Measurements from ENCODE around the gene FRMD5. TPM values are rescaled to one million over a fixed set of nuclear protein-coding genes. Genes with fewer than 3 reads are reported as not detected.
"Not testable (repeated sequence)": the region's sequence is repeated elsewhere in the genome, so short reads cannot be mapped to it uniquely, and the experiment has no call there.

Gene FRMD5
- total and polyA plus RNA-seq, 7 donors: 0.41 to 1.8 (median 0.92) TPM

DNA sequence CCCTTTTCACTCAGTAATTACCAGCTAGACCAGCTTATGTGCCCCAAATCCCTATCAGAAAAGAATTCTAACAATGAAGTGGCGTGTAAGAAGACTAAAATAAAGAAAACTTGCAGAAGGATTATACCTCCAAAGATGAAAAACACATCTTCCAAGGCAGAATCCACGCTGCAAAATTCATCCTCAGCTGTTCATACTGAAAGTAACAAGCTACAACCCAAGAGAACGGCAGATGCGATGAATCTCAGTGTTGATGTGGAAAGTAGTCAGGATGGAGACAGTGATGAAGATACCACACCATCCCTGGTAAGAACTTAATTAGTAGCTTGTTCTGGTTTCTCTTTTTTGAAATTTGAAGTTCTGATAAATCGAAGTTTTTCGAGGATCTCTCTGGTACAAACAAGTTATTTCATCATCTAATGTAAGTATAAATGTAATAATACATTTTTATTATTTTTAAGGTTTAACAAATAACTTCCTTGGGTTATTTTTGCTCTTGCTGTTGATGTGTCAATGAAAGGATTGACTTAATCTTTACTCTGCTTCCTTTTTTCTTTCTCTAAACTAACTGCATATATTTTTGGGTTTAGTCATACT is 366.9 kb downstream of the FRMD5 start:
- no peak overlapping the region for H3K4me3 ChIP-seq
- WGBS, 2 donors: 57 to 71% methylated on average over 6 of the region's 6 CpGs
- peak overlapping the region; percentile 76 to 81 (median 77) for H3K27ac ChIP-seq

GRCh38 chr15:43826508-43827341 is 368.3 kb downstream of the FRMD5 start, which contains the start of gene WDR76:
TSS of gene WDR76 (plus strand) at chr15:43827002. CDS start at chr15:43827033, 31 bp downstream.
- Histone ChIP-seq H3K4me1 (peaks cover 0 to 44% (median 41%) of the 10 kb centered on the region in 4 donors), H3K4me3 (peak within 1 kb of the TSS; percentile 33 to 59 (median 50)), H3K36me3 (no peaks in the 10 kb centered on the region), H3K27me3 (no peaks in the 10 kb centered on the region), H3K9me3 (no peaks in the 10 kb centered on the region), H3K27ac (peak within 1 kb of the TSS; percentile 76 to 81 (median 77))
- DNase-seq: peak; percentile 92
- peak; percentile 5 to 67 (median 44) for TF ChIP-seq POLR2AphosphoS5 (IDR thresholded peaks at IDR 0.05)
- no peak for TF ChIP-seq POLR2A (IDR thresholded peaks at IDR 0.05)
- 3 to 5% methylated on average over 48 of the region's 48 CpGs for WGBS, 2 donors
- intact Hi-C loops (cut with DNase I): no loop called here

More for the DNA sequence above, 366.9 kb downstream of the FRMD5 start:
- H3K27me3 ChIP-seq: no peaks in the 10 kb centered on the region
- DNase-seq: no peak
- TF ChIP-seq EP300 (IDR thresholded peaks at IDR 0.05) (no peak), CTCF (IDR thresholded peaks at IDR 0.05) (no peak), POLR2A (IDR thresholded peaks at IDR 0.05) (no peak), POLR2AphosphoS5 (IDR thresholded peaks at IDR 0.05) (no peak)
- H3K9me3 ChIP-seq: no peaks in the 10 kb centered on the region
- no peaks in the 10 kb centered on the region for H3K36me3 ChIP-seq
- intact Hi-C loops (cut with DNase I): no loop called here
- H3K4me1 ChIP-seq: peaks cover 0 to 31% (median 30%) of the 10 kb centered on the region in 4 donors

DNA sequence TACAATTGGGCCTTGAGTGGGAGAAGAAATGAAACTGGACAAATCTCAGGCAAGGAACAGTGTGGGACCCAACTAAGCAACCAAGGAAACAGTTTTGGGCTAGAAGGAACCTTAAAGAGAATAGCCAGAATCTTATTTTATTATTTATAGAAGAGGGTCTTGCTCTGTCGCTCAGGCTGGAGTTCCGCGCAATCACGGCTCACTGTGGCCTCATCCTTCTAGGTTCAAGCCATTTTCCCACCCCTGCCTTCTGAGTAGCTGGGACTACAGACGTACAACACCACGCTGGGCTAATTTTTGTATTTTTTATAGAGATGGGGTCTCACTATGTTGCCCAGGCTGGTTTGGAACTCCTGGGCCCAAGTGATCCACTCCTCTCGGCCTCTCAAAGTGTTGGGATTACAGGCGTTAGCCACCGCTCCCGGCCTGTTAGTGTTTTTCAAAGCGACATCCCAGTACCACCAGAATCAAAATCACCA is 369.0 kb downstream of the FRMD5 start:
- Histone ChIP-seq H3K9me3 (no peaks in the 10 kb centered on the region), H3K27ac (peak overlapping the region; percentile 76 to 81 (median 77)), H3K27me3 (no peaks in the 10 kb centered on the region), H3K4me1 (peaks cover 0 to 51% (median 41%) of the 10 kb centered on the region in 4 donors), H3K4me3 (peak overlapping the region in 3 of 4 donors; percentile 43 to 59 (median 58)), H3K36me3 (no peaks in the 10 kb centered on the region)
- intact Hi-C loops (cut with DNase I): no loop called here
- 96 to 97% methylated on average over 11 of the region's 11 CpGs for WGBS, 2 donors
- TF ChIP-seq EP300 (IDR thresholded peaks at IDR 0.05) (no peak), POLR2A (IDR thresholded peaks at IDR 0.05) (no peak), CTCF (IDR thresholded peaks at IDR 0.05) (no peak), POLR2AphosphoS5 (IDR thresholded peaks at IDR 0.05) (no peak)
- no peak for DNase-seq

- intact Hi-C loops (cut with DNase I): loop anchor here (2.0 kb wide), 1 partner anchor 33 kb away; the partner anchor contains the start of gene SERF2
- 96% methylated on average over 11 of the region's 11 CpGs for WGBS, 2 donors
- DNase-seq, H3K9me3 ChIP-seq, H3K27ac ChIP-seq, H3K27me3 ChIP-seq, H3K36me3 ChIP-seq, H3K4me3 ChIP-seq: not testable (repeated sequence)
- peaks cover 0 to 52% (median 41%) of the 10 kb centered on the region in 4 donors for H3K4me1 ChIP-seq
Observed at GRCh38 chr15:43825305-43825704, 369.8 kb downstream of the FRMD5 start.

- intact Hi-C loops (cut with DNase I): loop anchor here (2.0 kb wide), 1 partner anchor 32 kb away; the partner anchor contains the start of gene SERF2
- TF ChIP-seq POLR2AphosphoS5 (IDR thresholded peaks at IDR 0.05) (peak; percentile 92 to 96 (median 95)), EP300 (IDR thresholded peaks at IDR 0.05) (peak in 1 of 4 donors; percentile 55), POLR2A (IDR thresholded peaks at IDR 0.05) (peak; percentile 85 to 87), CTCF (IDR thresholded peaks at IDR 0.05) (no peak)
- 9% methylated on average over 46 of the region's 46 CpGs for WGBS, 2 donors
- Histone ChIP-seq H3K4me3 (peak within 1 kb of the TSS; percentile 57 to 83 (median 70)), H3K36me3 (no peaks in the 10 kb centered on the region), H3K27ac (peak within 1 kb of the TSS; percentile 85 to 93 (median 90)), H3K9me3 (no peaks in the 10 kb centered on the region), H3K4me1 (peaks cover 0 to 52% (median 41%) of the 10 kb centered on the region in 4 donors), H3K27me3 (no peaks in the 10 kb centered on the region)
- peak; percentile 98 for DNase-seq
Observed at GRCh38 chr15:43824302-43825246, 370.5 kb downstream of the FRMD5 start, which contains the start of gene MFAP1. TSS of gene MFAP1 (minus strand) at chr15:43824690. CDS start at chr15:43824569, 121 bp downstream.

All from sigmoid colon (tissue), 7 donors.